CD4-positive, alpha-beta T cell treated with Interleukin-6 at 100 ng/mL for 8 hours (primary cell): ENCODE measurements around the gene MAP4K2.
"Not testable (repeated sequence)": the region's sequence is repeated elsewhere in the genome, so short reads cannot be mapped to it uniquely, and the experiment has no call there.

Source experiments
- DNase-seq: peaks from one replicate; pipeline ENCODE4 v3.0.0-alpha.2; 2020; ENCODE audit warnings: mixed read lengths, low spot score

MAP4K2 gene

DNA sequence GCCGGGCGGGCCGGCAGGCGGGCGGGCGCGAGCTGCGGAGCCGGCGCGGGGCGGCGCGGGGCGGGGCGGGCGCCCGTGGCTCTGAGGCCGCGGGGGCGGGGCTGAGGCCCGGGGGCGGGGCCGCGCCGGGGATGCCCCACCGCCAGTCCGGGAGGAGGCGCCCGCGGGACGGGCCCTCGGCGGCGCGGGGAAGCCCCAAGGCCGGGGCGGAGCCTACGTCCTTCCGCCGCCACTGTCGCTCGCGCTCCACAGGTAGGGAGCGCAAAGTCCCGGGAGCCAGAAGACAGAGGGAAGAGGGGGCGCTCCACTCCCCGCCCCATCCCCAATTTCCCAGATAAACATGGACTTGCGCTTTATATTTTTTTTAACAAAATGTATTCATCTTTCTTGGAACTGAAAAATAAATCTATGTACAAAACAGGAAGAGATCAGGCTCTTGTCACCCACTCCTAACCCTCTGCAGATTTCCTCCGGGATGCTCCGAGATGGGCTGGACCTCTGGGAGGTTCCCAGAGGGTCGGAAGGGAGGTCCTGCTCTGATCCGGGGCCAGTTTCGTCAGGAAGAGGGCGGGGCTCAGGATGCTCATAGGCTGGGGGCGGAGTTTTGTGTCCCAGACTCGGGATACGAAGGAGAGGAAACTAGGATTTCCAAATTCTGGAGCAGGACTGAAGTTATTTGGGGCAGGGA lies at the start of gene MAP4K2:
Gene MAP4K2, minus strand, starts transcription at position 57 of the 688 bp plus-strand sequence. CDS start 65 bp downstream, outside the sequence.
- DNase-seq, result peak; percentile 85

- DNase-seq, result no peak
Measured at GRCh38 chr11:64851831-64852351, 48.9 kb upstream of the MAP4K2 start.

DNA sequence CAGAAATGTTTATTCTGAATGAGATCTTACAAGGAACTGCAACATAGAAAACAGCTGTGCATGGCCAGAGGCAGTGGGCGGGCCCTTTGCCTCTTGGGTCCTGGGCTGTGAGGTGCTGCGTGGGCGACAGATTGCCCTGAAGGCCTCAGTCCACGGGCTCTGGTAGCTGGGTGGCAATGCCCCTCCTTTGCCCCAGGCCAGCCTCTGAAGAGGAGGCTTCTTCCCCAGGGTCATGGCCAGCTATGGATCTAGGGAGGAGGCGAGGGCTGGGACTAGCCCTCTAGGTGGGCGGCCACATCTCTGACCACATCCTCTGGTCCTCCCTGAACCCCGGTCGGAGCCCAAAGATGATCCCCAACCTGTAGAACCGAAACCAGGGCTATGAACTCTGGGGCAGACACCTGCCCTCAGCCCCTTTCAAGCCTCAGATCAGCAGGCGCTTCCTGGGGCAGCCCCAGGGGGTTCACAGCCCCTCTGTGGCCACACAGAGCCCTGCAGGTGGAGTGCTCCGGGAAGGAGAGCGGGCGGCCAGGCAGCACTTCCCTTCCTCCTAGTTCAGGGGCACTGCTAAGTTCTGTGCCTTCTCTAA lies 48.1 kb upstream of the MAP4K2 start:
- DNase-seq, result peak; percentile 56

DNA sequence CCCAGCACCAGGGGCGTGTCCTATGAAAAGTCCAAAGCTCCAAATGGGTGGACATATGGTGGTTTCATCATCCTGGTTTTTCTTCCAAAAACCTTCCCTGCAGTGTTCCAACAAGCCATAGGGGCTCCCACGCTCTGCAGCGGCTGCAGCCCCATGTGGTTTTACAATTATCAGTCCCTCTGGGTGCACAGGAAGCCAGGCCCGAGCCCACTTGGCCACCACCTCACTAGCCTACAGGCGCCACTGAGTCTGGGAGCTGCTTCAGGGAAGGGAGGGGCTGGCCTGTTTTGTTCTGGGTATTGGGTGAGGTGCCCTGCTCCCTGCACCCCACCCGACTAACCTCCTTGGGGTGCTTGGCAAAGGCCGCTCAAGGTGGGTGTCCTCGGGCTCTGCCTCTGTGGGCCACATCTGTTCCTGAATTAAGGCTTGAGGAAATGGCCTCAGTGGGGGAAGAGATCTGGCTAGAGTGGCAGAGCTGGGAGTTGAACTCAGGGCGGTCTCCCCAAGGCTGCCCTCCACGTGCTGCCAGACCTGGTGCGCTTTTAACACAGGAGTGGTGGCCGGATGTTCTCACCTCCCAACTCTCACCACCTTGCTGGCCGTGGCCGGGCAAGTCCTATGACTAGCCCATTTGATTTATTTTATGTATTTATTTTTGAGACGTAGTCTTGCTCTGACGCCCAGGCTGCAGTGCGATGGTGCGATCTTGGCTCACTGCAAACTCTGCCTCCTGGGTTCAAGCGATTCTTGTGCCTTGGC lies 46.8 kb upstream of the MAP4K2 start:
- DNase-seq, result no peak

DNA sequence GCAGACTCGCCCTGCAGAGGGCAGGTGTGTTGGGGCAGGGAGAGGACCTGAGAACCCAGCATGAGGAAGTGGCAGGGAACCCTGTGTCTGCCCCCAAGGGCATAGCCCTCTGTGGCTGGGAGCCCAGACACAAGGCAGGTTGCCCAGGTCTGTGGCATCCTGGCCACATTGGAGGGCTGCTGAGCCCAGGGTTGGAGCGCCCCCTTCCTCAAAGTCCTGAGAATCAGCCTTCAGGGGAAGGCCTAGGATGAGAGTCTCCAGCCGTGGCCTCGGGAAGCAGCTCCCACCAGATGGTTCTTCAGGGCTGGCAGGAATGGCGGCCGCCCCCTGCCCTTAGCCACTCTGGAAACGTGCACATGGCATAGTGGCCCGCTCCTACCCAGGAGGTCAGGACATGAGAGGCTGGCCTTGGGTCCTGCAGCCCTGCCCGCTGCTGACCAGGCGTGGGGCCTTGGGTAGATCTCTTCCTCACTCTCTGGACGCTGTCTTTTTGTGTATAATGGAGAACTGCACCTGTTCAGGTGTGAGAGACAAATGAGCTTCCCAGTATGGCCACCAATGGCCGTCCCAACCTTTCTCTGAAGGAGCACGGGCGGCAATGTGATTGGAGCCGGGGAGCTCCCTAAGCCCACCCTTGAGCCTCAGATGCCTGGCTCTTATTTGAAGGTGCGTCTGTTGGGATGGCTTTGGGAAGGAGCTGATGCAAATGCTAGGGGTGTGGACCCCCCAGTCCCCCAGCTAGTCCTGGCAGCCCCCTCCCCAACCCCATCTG lies 46.0 kb upstream of the MAP4K2 start:
- DNase-seq, result peak; percentile 55

- no peak for DNase-seq
Measured at GRCh38 chr11:64848214-64848825, 45.3 kb upstream of the MAP4K2 start.

- DNase-seq, result peak; percentile 90
Measured at GRCh38 chr11:64846998-64847666, 44.1 kb upstream of the MAP4K2 start.

DNA sequence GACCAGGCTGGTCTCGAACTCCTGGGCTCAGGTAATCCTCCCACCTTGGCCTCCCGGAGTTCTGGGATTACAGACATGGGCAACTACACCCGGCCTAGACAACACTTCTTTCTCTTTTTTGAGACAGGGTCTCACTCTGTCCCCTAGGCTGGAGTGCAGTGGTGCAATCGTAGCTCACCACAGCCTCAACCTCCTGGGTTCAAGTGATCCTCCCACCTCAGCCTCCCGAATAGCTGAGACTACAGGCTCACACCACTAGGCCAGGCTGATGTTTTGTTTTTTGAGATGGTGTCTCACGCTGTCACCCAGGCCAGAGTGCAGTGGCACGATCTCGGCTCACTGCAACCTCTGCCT lies 42.7 kb upstream of the MAP4K2 start:
- not testable (repeated sequence) for DNase-seq

GRCh38 chr11:64845129-64845775 lies 42.2 kb upstream of the MAP4K2 start:
- no peak for DNase-seq

DNA sequence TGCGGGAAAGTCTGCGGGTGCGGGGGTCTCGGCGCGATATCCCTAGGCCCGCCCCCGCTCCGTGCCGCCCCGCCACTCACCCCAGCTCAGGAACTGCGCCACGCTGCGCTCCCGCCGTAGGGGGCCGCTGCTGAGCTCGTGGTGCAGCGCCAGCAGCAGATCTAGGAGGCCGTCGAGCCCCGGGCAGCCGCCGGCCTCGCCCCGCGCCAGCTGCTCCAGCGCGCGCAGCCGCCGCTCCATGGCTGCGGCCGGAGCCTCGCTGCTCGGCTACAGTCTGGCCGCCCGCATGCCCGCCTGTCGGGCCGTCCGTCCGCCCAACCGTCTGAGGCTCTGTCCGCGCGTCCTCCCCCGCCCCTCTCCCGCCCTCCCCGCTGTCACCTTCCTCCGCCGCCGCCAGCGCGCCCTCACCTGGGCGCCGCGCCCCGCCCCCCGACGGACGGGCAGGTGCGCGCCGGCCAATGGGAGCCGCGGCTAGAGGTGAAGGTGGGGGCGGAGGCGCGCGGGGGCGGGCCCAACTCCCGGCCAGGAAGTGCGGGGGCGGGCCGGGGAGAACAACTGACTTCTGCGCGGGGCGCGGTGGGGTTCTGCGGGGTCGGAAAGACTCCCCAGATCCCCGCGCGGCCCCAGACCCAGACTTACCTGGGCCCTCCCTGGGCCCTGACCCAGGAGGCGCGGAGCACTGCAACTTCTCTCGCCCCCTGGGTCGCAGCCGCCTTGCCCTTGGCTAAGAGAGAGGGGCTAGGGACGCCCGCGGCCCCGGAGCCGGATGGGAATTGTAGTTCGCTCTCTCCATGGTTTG lies 41.5 kb upstream of the MAP4K2 start, which contains the start of gene CDC42BPG:
Gene CDC42BPG, minus strand, starts transcription at position 324 of the 799 bp plus-strand sequence. Its CDS starts 84 bp downstream, at position 240.
- peak; percentile 77 for DNase-seq

- DNase-seq, result no peak
Measured at GRCh38 chr11:64843686-64844329, 40.8 kb upstream of the MAP4K2 start.

- no peak for DNase-seq
Measured at GRCh38 chr11:64842851-64843685, 40.1 kb upstream of the MAP4K2 start.

DNA sequence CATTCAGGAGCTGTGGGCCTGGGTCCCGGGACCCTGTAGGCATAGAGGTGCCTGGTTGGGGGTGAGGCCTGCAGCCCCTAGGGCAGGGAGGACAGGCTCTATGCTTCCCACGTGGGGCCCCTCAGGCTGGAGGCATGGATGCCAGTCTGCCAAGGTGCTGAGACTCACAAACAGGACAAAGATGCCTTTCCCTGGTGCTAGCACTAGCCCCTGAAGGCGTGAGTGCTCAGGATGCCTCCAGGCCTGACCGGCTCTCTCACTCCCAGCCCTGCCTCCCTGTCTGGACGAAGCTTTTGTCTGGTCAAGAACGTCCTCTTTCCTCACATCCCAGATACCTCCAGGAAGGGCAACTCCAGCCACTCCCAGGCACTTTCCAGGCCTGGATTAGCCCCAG lies 39.3 kb upstream of the MAP4K2 start:
- no peak for DNase-seq

DNA sequence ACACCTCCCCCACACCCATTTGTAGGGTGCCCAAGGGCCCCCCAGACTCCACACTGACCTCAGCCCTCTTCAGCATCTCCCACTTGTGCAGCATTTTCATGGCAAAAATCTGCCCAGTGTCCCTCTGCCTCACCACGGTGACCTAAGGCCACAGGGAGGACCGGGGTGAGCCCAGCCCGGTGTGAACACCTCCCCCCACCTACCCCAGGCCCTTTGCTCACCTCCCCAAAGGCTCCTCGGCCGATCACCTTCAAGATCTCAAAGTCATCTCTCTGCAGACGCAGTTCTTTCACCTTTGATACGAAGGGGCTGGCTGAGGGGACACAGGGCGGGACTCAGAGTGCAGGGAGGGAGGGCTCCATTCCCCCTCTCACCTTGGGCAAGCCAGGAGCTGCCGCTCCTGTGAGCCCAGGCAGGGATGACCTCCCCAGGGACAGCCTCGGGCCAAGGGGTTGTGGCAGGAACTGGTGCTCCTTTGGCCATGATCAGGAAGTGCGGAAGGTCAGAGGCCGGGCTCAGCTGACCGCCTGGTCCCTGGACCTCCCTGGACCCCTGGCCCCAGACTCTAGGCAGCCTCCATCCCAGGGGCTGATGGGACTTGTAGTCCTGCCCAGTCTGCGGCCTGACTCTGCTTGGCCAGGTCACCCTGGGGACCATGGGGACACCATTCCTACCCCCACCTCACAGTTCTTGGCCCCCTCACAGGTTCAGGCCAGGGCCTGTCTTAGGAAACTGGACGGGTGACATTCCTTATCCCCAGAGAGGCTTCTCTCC lies 38.8 kb upstream of the MAP4K2 start:
- no peak for DNase-seq

GRCh38 chr11:64839887-64840782 lies 37.1 kb upstream of the MAP4K2 start:
- DNase-seq, result no peak

- DNase-seq, result no peak
Measured at GRCh38 chr11:64839335-64839734, 36.3 kb upstream of the MAP4K2 start.
